ENCODE results near the gene PARD3B.

Gene PARD3B

GRCh38 chr2:204871231-204871953 is 326.1 kb downstream of the PARD3B start:
- FAIRE-seq (no peak), DNase-seq (ENCODE audit: insufficient read length, low spot score) (no peak)

GRCh38 chr2:204876311-204876710 is 331.0 kb downstream of the PARD3B start:
- DNase-seq (ENCODE audit: insufficient read length, low spot score) (no peak), FAIRE-seq (no peak)

GRCh38 chr2:204877691-204878090 is 332.4 kb downstream of the PARD3B start:
- FAIRE-seq = no peak
- DNase-seq (ENCODE audit: insufficient read length, low spot score) = no peak

GRCh38 chr2:204880928-204881327 is 335.7 kb downstream of the PARD3B start:
- FAIRE-seq (no peak), DNase-seq (ENCODE audit: insufficient read length, low spot score) (no peak)

GRCh38 chr2:204881655-204882054 is 336.4 kb downstream of the PARD3B start:
- DNase-seq (ENCODE audit: insufficient read length, low spot score) (no peak), FAIRE-seq (no peak)

- DNase-seq (ENCODE audit: insufficient read length, low spot score) = no peak
- FAIRE-seq = no peak
Measured at GRCh38 chr2:204885747-204886146, 340.5 kb downstream of the PARD3B start.

- no peak for FAIRE-seq
- DNase-seq (ENCODE audit: insufficient read length, low spot score) = no peak
Measured at GRCh38 chr2:204886713-204887112, 341.4 kb downstream of the PARD3B start.

GRCh38 chr2:204888222-204888621 is 342.9 kb downstream of the PARD3B start:
- DNase-seq (ENCODE audit: insufficient read length, low spot score) (no peak), FAIRE-seq (no peak)

- FAIRE-seq (no peak), DNase-seq (ENCODE audit: insufficient read length, low spot score) (no peak)
Measured at GRCh38 chr2:204890680-204891079, 345.4 kb downstream of the PARD3B start.

GRCh38 chr2:204891739-204892138 is 346.5 kb downstream of the PARD3B start:
- DNase-seq (ENCODE audit: insufficient read length, low spot score) (no peak), FAIRE-seq (no peak)

- FAIRE-seq = no peak
- DNase-seq (ENCODE audit: insufficient read length, low spot score) = no peak
Measured at GRCh38 chr2:204892506-204893255, 347.4 kb downstream of the PARD3B start.

- FAIRE-seq = no peak
- no peak for DNase-seq (ENCODE audit: insufficient read length, low spot score)
Measured at GRCh38 chr2:204896146-204896545, 350.9 kb downstream of the PARD3B start.

- FAIRE-seq (no peak), DNase-seq (ENCODE audit: insufficient read length, low spot score) (no peak)
Measured at GRCh38 chr2:204897561-204897960, 352.3 kb downstream of the PARD3B start.

- FAIRE-seq (no peak), DNase-seq (ENCODE audit: insufficient read length, low spot score) (no peak)
Measured at GRCh38 chr2:204898928-204899640, 353.8 kb downstream of the PARD3B start.

- no peak for FAIRE-seq
- DNase-seq (ENCODE audit: insufficient read length, low spot score) = no peak
Measured at GRCh38 chr2:204899983-204900382, 354.7 kb downstream of the PARD3B start.

GRCh38 chr2:204900487-204900886 is 355.2 kb downstream of the PARD3B start:
- FAIRE-seq (no peak), DNase-seq (ENCODE audit: insufficient read length, low spot score) (no peak)

GRCh38 chr2:204900910-204901309 is 355.6 kb downstream of the PARD3B start:
- DNase-seq (ENCODE audit: insufficient read length, low spot score) = no peak
- FAIRE-seq = no peak

GRCh38 chr2:204901591-204901990 is 356.3 kb downstream of the PARD3B start:
- DNase-seq (ENCODE audit: insufficient read length, low spot score) (no peak), FAIRE-seq (no peak)

GRCh38 chr2:204909791-204910190 is 364.5 kb downstream of the PARD3B start:
- DNase-seq (ENCODE audit: insufficient read length, low spot score) (no peak), FAIRE-seq (no peak)

- no peak for FAIRE-seq
- DNase-seq (ENCODE audit: insufficient read length, low spot score) = no peak
Measured at GRCh38 chr2:204913312-204913711, 368.0 kb downstream of the PARD3B start.

- FAIRE-seq (no peak), DNase-seq (ENCODE audit: insufficient read length, low spot score) (no peak)
Measured at GRCh38 chr2:204913854-204914464, 368.7 kb downstream of the PARD3B start.
